CD14-positive monocyte (primary cell): ENCODE results near the gene TMEM135. TPM values are rescaled to one million over a fixed set of nuclear protein-coding genes. Genes with fewer than 3 reads are reported as not detected.

Experiments
- DNase-seq, 3 donors: peaks; one replicate each; pipeline ENCODE4 v3.0.0-alpha.2; 2011 to 2022
- H2AFZ ChIP-seq: 2 replicates; pipeline ENCODE4 v1.6.0; 2012; ENCODE audit warnings: mild to moderate bottlenecking, low read depth, low read length, inconsistent platforms; ENCODE audit not compliant: insufficient read depth, poor library complexity, severe bottlenecking
- H3K27ac ChIP-seq, 2 donors: 1 replicate in 1 of 2; 2 replicates in 1 of 2; pipeline ENCODE4 v1.5.1; 2012 to 2013; ENCODE audit warnings: low read length in 2 of 2, control low read depth in 1 of 2, inconsistent platforms in 1 of 2, low read depth in 1 of 2, mild to moderate bottlenecking in 1 of 2
- H3K27me3 ChIP-seq, 2 donors: one replicate each; pipeline versions ENCODE4 v1.6.0 to v1.6.1; 2011 to 2013; ENCODE audit warnings: low read length in 2 of 2; ENCODE audit not compliant: control insufficient read depth in 2 of 2, insufficient read depth in 2 of 2
- H3K36me3 ChIP-seq, 2 donors: replicated peaks in 1 of 2; 1 replicate in 1 of 2; 2 replicates in 1 of 2; pipeline versions ENCODE4 v1.5.1 to v1.6.1; 2012 to 2013; ENCODE audit warnings: low read length in 2 of 2, control low read depth in 1 of 2, inconsistent platforms in 1 of 2, mild to moderate bottlenecking in 1 of 2; ENCODE audit not compliant: insufficient read depth in 2 of 2, control insufficient read depth in 1 of 2
- H3K4me1 ChIP-seq, 2 donors: 1 replicate in 1 of 2; 2 replicates in 1 of 2; pipeline versions ENCODE4 v1.5.1 to v1.6.1; 2012 to 2013; ENCODE audit warnings: low read length in 2 of 2, control low read depth in 1 of 2, inconsistent platforms in 1 of 2, mild to moderate bottlenecking in 1 of 2, moderate library complexity in 1 of 2; ENCODE audit not compliant: insufficient read depth in 2 of 2, control insufficient read depth in 1 of 2
- H3K4me2 ChIP-seq: replicated peaks from 2 replicates; pipeline ENCODE3; 2012; ENCODE audit warnings: low read length, moderate library complexity, mild to moderate bottlenecking; ENCODE audit not compliant: poor library complexity, severe bottlenecking; ENCODE audit errors: extremely low read depth
- H3K4me3 ChIP-seq, 3 experiments: fragments of 200-600 bp in 1 of 3; sonication (generic) in 1 of 3; replicated peaks in 1 of 3; 1 replicate in 2 of 3; 2 replicates in 1 of 3; pipeline ENCODE4 v1.5.1; 2011 to 2013; ENCODE audit warnings: low read length in 3 of 3, mild to moderate bottlenecking in 3 of 3, control low read depth in 2 of 3, low read depth in 2 of 3, inconsistent platforms in 1 of 3, moderate library complexity in 1 of 3
- H3K79me2 ChIP-seq: 2 replicates; pipeline ENCODE4 v1.6.0; 2012; ENCODE audit warnings: mild to moderate bottlenecking, control low read depth, inconsistent platforms, low read length, moderate library complexity; ENCODE audit not compliant: insufficient read depth
- H3K9ac ChIP-seq: 2 replicates; pipeline ENCODE4 v1.6.0; 2017; ENCODE audit warnings: low read length, mild to moderate bottlenecking; ENCODE audit not compliant: insufficient read depth, poor library complexity, severe bottlenecking
- H3K9me3 ChIP-seq, 2 donors: replicated peaks in 1 of 2; 1 replicate in 1 of 2; 2 replicates in 1 of 2; pipeline versions ENCODE4 v1.5.1 to v1.6.1; 2012 to 2013; ENCODE audit warnings: low read length in 2 of 2, control low read depth in 1 of 2; ENCODE audit not compliant: control insufficient read depth in 1 of 2, insufficient read depth in 1 of 2
- H4K20me1 ChIP-seq: 2 replicates; pipeline ENCODE4 v1.6.0; 2012; ENCODE audit warnings: mild to moderate bottlenecking, low read length, control low read depth, moderate library complexity; ENCODE audit not compliant: insufficient read depth
- H3K27ac Mint-ChIP-seq, 7 donors: one replicate each; pipeline ENCODE4 v1.8.0; 2020; ENCODE audit warnings: mild to moderate bottlenecking in 7 of 7, mixed read lengths in 7 of 7, moderate library complexity in 6 of 7, inconsistent platforms in 2 of 7
- H3K27me3 Mint-ChIP-seq, 3 donors: one replicate each; pipeline ENCODE4 v1.8.0; 2021 to 2022; ENCODE audit warnings: low read depth in 3 of 3, mild to moderate bottlenecking in 3 of 3, mixed read lengths in 3 of 3, moderate library complexity in 3 of 3, inconsistent platforms in 1 of 3
- H3K36me3 Mint-ChIP-seq, 2 donors: one replicate each; pipeline ENCODE4 v1.8.0; 2020; ENCODE audit warnings: mixed read lengths in 2 of 2, inconsistent platforms in 1 of 2, mild to moderate bottlenecking in 1 of 2
- H3K4me1 Mint-ChIP-seq: one replicate; pipeline ENCODE4 v1.8.0; 2020; ENCODE audit warnings: mild to moderate bottlenecking, mixed read lengths
- H3K4me3 Mint-ChIP-seq, 2 donors: one replicate each; pipeline ENCODE4 v1.8.0; 2020; ENCODE audit warnings: mild to moderate bottlenecking in 2 of 2, mixed read lengths in 2 of 2, moderate library complexity in 1 of 2
- H3K9me3 Mint-ChIP-seq, 7 donors: one replicate each; pipeline ENCODE4 v1.8.0; 2020 to 2022; ENCODE audit warnings: mixed read lengths in 7 of 7, mild to moderate bottlenecking in 6 of 7, moderate library complexity in 6 of 7, inconsistent platforms in 2 of 7
- WGBS: methylation state at CpG from one replicate; pipeline ENCODE4 v1.1.5; 2013; ENCODE audit warnings: missing lambda C conversion rate; ENCODE audit not compliant: insufficient coverage; 5-methylcytosine and 5-hydroxymethylcytosine counted together
- intact Hi-C, 2 donors: fragments of 100-400 bp; cut with micrococcal nuclease; formaldehyde crosslinking; loops; one replicate each; pipeline versions ENCODE4 v1.15.0 to v1.15.1; 2023
- polyA plus RNA-seq, 3 donors: library from polyadenylated mRNA; depleted of rRNA in 1 of 3; unstranded in 2 of 3; stranded (reverse) in 1 of 3; fragments of 300-500 nt in 2 of 3; fragments of >200 nt in 1 of 3; fragmentation: Illumina TruSeq in 2 of 3; gene quantifications; 1 replicate in 2 of 3; 2 replicates in 1 of 3; pipeline ENCODE4 v1.2.3, GENCODE V29; 2012 to 2021
- TF ChIP-seq, protein P1 (sequence below): fragments of 200-600 bp; IDR thresholded peaks from one replicate; pipeline ENCODE4 v1.8.0; 2022; ENCODE audit warnings: antibody characterized with exemption, mild to moderate bottlenecking

The TMEM135 gene
- polyA plus RNA-seq, 3 donors: 2.7 to 8.4 (median 5.9) TPM

DNA sequence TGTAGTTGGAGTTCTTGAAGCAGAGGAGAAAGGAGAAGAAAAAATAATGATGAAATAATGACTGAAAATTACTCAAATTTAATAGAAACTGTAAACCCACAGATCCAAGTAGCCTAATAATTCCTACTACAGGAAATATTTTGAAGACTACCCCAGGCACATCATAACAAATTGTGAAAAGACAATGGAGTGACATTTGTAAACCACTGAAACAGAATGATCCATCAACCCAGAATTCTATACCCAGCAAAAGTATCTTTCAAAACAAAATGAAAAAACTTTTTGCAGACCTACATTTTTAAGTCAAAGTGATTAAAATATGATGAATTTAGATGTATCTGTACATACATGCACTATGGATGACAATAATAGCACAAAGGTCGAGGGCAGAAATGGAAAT lies 194.6 kb downstream of the TMEM135 start:
- WGBS: no CpG with 5 or more reads among the region's 1 CpG
- TF ChIP-seq, protein P1, sequence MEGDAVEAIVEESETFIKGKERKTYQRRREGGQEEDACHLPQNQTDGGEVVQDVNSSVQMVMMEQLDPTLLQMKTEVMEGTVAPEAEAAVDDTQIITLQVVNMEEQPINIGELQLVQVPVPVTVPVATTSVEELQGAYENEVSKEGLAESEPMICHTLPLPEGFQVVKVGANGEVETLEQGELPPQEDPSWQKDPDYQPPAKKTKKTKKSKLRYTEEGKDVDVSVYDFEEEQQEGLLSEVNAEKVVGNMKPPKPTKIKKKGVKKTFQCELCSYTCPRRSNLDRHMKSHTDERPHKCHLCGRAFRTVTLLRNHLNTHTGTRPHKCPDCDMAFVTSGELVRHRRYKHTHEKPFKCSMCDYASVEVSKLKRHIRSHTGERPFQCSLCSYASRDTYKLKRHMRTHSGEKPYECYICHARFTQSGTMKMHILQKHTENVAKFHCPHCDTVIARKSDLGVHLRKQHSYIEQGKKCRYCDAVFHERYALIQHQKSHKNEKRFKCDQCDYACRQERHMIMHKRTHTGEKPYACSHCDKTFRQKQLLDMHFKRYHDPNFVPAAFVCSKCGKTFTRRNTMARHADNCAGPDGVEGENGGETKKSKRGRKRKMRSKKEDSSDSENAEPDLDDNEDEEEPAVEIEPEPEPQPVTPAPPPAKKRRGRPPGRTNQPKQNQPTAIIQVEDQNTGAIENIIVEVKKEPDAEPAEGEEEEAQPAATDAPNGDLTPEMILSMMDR: no peak
- no peaks in the 10 kb centered on the region for H3K27me3 ChIP-seq
- intact Hi-C loops: no loop called here
- no peaks in the 10 kb centered on the region for H4K20me1 ChIP-seq
- H3K79me2 ChIP-seq: no peaks in the 10 kb centered on the region
- H3K4me2 ChIP-seq: no peak overlapping the region
- H3K36me3 ChIP-seq: no peaks in the 10 kb centered on the region
- no peaks in the 10 kb centered on the region for H3K4me1 ChIP-seq
- H3K4me3 Mint-ChIP-seq: no peak overlapping the region
- no peak overlapping the region for H3K4me3 ChIP-seq
- H3K27ac ChIP-seq: no peak overlapping the region
- H3K9ac ChIP-seq: no peak overlapping the region
- peaks cover 7 to 9% of the 10 kb centered on the region in 2 donors for H3K9me3 ChIP-seq
- no peak for DNase-seq
- no peak overlapping the region for H3K27ac Mint-ChIP-seq
- H3K9me3 Mint-ChIP-seq: peaks cover 0 to 13% (median 7%) of the 10 kb centered on the region in 7 donors
- H3K36me3 Mint-ChIP-seq: no peaks in the 10 kb centered on the region
- H3K27me3 Mint-ChIP-seq: no peaks in the 10 kb centered on the region
- no peak overlapping the region for H2AFZ ChIP-seq
- no peaks in the 10 kb centered on the region for H3K4me1 Mint-ChIP-seq

DNA sequence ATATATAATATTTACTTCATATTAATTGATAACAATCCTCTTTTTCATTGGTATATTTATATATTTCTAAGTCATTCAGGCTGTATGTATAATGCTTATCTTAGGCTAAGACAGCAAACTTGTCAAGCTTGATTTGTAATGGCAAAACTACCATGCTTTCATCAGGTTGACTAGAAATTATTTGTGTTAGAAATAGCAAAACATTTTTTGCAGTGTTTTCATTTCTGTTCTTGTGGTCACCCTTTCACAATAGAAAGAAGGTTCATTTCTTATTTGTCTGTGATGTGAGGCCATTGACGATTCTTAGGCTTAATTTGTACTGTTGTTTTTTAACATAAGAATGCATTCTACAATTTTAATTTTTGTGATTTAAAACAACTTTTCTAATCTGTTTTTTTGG lies 197.6 kb downstream of the TMEM135 start:
- peaks cover 7 to 9% of the 10 kb centered on the region in 2 donors for H3K9me3 ChIP-seq
- no peak overlapping the region for H3K4me3 ChIP-seq
- H3K9ac ChIP-seq: no peak overlapping the region
- no peaks in the 10 kb centered on the region for H3K36me3 ChIP-seq
- no peaks in the 10 kb centered on the region for H3K27me3 ChIP-seq
- no peaks in the 10 kb centered on the region for H3K27me3 Mint-ChIP-seq
- H3K4me1 ChIP-seq: no peaks in the 10 kb centered on the region
- H3K36me3 Mint-ChIP-seq: peaks cover 0 to 3% of the 10 kb centered on the region in 2 donors
- WGBS: no CpG with 5 or more reads among the region's 1 CpG
- H2AFZ ChIP-seq: no peak overlapping the region
- TF ChIP-seq, protein P1: no peak
- H3K79me2 ChIP-seq: no peaks in the 10 kb centered on the region
- peaks cover 0 to 13% (median 7%) of the 10 kb centered on the region in 7 donors for H3K9me3 Mint-ChIP-seq
- no peak for DNase-seq
- no peak overlapping the region for H3K27ac Mint-ChIP-seq
- no peak overlapping the region for H3K4me2 ChIP-seq
- H3K4me1 Mint-ChIP-seq: no peaks in the 10 kb centered on the region
- H4K20me1 ChIP-seq: no peaks in the 10 kb centered on the region
- no peak overlapping the region for H3K27ac ChIP-seq
- intact Hi-C loops: no loop called here
- H3K4me3 Mint-ChIP-seq: no peak overlapping the region
